Middle frontal gyrus (tissue), 1 donor: ENCODE results near the gene AXIN1.
"Not testable (repeated sequence)": the region's sequence is repeated elsewhere in the genome, so short reads cannot be mapped to it uniquely, and the experiment has no call there.

ENCODE experiments used
- DNase-seq: peaks from one replicate; pipeline ENCODE4 v3.0.0-alpha.2; 2015; ENCODE audit warnings: low spot score; ENCODE audit errors: extremely low spot score

Gene AXIN1

DNA sequence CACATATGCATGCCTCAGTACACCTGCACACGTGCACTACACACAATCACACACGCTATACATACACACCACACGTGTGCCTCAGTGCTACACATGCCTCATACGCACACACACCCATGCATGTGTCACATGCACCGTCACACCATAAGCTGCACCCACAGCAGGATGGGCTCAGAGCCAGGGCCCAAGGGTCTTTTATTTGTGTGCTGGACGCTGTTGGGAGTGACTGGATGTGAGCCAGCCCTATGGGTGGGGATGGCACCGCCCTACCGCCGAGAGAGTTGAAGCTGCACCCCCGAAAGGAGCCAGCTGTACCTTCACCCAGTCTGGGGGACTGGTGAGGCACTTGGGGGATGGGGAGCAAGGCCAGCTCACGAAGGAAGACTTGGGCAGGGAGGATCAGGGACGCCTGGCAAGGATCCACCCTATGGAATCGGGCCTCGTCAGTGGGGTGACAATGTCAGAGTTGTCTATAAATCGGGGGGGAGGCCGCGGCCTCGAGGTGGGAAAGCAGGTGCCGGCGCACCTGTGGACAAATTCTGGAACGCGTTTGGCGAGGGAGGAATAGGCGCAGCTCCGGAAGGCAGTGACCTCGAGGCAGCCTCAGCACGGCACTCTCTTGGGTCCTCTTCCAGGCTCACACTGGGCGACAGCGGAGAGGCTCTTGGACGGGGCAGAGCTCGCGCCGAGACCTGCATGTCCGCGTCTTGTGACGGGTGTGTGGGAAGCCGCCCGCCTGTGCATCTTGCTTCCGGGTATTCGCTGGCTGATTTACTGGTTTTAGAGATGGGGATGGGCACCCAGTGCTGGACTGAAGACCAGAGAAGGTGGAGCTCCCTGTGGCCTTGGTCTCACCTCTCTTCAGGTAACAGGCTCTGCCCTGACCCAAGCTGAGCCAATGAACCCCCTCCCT is 84.1 kb downstream of the AXIN1 start:
- no peak for DNase-seq

DNA sequence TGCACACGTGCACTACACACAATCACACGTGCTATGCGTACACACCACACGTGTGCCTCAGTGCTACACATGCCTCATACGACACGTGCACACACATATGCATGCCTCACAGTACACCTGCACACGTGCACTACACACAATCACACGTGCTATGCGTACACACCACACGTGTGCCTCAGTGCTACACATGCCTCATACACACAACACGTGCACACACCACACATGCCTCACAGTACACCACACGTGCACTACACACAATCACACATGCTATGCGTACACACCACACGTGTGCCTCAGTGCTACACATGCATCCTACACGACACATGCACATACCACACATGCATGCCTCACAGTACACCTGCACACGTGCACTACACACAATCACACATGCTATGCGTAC is 85.0 kb downstream of the AXIN1 start:
- not testable (repeated sequence) for DNase-seq

- no peak for DNase-seq
Observed at GRCh38 chr16:266258-267164, 86.0 kb downstream of the AXIN1 start.

- no peak for DNase-seq
Observed at GRCh38 chr16:265711-266110, 86.8 kb downstream of the AXIN1 start.

GRCh38 chr16:265002-265529 is 87.5 kb downstream of the AXIN1 start:
- no peak for DNase-seq

DNA sequence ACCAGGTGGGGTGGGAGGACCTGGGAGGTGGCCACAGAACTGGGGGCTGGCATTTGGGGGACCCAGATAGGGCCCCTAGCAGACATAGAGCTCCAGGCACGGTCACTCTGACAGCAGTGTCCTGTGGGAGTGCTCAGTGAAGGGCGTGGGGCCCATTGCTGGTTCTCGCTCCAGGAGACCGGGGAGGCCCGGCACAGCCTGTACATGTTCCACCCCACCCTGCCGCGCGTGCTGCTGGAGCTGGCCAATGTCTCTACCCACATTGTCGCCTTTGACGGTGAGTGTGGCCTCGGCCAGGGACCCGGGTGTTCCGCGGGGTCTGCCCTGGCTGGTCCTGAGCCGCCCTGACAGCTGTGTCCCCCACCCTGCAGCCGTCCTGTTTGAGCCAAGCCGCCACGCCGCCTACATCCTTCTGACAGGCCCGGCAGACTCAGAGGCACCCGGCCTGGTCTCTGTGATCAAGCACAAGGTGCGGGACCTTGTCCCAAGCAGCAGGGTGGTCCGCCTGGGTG is 88.0 kb downstream of the AXIN1 start:
- no peak for DNase-seq

DNA sequence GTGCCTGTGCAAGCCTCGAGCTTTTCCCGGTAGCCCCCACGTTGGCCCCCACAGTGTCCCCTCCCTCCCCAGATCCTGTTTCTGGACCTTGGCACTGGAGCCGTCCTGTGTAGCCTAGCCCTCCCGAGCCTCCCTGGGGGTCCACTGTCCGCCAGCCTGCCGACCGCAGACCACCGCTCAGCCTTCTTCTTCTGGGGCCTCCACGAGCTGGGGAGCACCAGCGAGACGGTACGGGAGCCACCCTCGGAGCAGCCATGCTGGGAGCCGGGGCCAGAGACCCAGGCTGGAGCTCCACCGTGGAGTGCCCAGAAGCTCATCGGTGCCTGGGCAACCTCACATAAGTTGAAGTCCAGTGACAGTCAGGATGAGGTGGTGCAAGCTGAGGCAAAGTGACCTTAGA is 88.6 kb downstream of the AXIN1 start:
- DNase-seq, result no peak

- no peak for DNase-seq
Observed at GRCh38 chr16:263182-263774, 89.2 kb downstream of the AXIN1 start.

DNA sequence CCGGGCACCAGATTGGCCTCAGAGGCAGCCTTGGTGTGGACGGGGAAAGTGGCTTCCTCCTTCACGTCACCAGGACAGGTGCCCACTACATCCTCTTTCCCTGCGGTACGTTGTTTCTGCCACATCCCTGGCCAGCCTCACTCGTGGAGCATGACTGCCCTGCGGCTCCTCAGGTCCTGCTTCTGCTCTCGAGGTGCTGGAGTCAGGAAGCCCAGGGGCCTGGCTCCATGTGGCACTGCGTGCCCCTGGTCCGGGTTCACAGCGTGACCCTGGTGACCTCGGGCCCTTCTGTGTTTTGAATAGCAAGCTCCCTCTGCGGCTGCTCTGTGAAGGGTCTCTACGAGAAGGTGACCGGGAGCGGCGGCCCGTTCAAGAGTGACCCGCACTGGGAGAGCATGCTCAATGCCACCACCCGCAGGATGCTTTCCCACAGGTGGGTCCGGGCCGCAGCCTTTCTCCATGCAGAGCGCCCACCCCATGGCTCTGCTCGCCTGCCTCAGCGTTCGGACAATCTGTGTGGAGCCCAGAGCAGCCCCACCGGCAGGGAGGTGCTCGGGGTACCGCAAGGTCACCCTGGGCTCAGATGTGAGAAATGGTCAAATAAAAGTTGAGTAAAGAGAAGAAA is 90.3 kb downstream of the AXIN1 start:
- no peak for DNase-seq

DNA sequence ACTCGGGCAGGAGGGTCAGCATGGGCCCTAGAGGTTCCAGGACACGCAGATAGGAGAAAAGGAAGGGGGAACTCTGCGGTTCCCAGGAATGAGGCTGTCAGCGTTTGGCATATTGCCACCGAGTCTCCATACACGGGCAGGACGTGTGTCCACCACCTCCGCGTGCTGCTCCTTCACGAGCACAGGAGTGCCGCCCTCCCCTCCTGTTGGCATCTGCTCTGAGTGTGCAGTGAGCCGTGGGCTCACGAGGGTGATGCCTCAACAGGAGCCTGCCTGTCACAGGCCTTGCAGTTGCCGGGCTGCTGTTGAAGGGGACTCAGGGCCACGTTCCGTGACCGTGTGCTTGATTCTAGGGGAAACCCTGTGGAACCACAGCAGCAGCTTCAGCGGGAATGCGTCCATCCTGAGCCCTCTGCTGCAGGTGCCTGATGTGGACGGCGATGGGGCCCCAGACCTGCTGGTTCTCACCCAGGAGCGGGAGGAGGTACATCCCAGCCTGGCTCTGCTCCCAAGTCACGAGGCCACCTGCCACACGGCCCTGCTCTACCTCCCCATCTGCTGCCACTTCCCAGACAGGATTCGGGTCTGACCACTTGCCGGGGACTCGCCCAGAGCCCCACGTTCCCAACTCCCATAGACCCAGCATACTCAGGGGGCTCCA is 91.4 kb downstream of the AXIN1 start:
- no peak for DNase-seq

- DNase-seq, result no peak
Observed at GRCh38 chr16:260326-260725, 92.2 kb downstream of the AXIN1 start.

DNA sequence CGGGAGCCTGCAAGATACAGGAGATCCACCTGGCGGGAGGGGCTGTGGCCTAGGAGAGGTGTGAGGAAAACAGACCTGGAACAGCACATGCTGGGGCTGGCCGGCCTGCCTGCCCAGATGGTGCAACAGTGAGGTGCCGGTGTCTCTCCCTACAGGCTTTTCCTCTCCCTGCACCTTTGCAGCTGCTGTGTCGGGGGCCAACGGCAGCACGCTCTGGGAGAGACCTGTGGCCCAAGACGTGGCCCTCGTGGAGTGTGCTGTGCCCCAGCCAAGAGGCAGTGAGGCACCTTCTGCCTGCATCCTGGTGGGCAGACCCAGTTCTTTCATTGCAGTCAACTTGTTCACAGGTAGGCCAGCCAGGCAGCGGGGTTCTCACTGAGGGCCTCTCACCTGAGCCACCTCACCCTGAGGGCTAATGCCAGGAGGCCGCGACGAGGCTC is 92.7 kb downstream of the AXIN1 start:
- DNase-seq, result no peak

DNA sequence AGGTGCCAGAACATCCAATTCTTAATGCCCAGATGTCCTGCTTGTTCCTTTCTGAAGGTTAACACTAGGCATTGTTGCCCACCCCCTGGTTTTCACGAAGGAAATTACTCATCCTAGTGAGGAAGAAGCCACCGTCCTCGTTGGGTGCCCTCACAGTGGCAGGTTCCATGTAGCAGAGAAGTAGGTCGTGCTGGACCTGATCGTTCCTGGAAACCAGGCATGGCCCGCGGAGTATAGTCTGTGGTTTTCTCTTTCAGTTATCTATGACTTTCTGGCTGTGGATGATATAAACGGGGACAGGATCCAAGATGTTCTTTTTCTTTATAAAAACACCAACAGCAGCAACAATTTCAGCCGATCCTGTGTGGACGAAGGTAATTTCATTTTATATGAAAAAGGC is 93.3 kb downstream of the AXIN1 start:
- no peak for DNase-seq

DNA sequence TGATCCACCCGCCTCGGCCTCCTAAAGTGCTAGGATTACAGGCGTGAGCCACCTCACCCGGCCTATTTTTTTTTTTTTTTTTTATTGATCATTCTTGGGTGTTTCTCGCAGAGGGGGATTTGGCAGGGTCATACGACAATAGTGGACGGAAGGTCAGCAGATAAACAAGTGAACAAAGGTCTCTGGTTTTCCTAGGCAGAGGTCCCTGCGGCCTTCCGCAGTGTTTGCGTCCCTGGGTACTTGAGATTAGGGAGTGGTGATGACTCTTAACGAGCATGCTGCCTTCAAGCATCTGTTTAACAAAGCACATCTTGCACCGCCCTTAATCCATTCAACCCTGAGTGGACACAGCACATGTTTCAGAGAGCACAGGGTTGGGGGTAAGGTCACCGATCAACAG is 94.4 kb downstream of the AXIN1 start:
- DNase-seq, result not testable (repeated sequence)

DNA sequence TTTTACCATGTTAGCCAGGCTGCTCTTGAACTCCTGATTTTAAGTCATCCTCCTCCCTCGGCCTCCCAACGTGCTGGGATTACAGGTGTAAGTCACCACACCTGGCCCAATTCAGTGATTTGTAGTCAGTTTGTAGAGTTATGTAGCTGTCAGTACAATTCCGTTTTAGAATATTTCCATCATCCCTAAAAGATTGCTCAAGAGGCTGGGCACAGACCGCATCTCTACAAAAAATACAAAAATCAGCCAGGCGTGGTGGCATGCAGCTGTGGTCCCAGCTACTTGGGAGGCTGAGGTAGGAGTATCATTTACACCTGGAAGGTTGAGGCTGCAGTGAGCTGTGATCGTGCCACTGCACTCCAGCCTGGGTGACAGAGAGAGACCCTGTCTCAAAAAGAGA is 97.3 kb downstream of the AXIN1 start:
- DNase-seq, result no peak

DNA sequence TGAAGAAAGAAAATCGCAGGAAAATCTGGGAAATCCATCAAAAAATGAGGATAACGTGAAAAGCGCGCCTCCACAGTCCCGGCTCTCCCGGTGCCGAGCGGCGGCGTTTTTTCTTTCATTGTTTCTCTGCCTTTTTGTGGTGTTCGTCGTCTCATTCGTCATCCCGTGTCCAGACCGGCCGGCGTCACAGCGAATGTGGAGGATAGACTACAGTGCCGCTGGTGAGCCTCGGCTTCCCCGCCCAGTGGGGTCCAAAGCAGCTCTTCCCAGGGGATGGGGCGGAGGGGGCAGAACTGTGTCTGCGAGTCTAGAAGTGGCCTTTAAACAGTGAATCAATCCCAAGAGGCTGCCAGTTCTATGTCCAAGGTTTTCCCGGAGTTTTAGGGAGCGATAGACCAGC is 98.1 kb downstream of the AXIN1 start:
- DNase-seq, result no peak

- no peak for DNase-seq
Observed at GRCh38 chr16:253833-254232, 98.7 kb downstream of the AXIN1 start.

DNA sequence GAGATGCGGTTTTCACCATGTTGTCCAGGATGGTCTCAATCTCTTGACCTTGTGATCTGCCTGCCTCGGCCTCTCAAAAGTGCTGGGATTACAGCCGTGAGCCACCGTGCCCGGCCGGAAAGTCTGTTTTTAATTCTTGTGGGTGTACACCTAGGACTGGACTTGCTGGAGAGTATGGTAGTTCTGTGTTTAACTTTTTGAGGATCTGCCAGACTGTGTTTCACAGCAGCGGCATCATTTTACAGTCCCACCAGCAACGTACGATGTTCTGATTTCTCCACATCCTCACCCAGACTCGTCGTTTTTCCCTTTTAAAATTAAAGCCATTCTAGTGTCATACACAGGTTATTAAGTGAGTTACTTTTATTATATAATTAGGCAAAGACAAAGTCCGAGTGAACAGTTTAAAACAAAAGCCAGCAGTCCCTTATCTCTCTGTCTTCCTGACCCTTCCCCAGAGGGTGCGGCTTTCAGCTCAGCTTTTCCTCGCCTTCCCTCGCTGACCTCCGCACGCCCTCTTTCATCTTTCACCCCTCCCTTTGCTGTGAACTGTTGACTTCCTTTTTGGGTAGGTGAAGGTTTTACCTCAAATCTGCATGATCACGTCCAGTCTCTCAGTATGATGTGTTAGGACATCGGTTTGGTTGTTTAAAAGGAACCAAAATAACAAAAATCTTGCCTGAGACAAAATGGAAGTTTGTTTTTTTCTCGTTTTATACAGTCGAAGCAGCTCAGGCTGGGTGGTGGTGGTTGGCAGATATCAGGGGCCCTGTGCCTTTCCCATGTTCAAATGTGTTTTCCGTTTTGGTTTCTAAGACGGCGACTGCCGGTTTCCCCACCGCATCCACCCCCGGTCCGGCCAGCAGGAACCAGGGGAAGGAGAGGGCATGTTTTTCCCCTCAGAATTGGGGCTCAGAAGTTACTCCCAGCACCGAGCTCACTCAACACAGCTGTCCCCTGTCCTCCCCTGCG is 99.9 kb downstream of the AXIN1 start:
- no peak for DNase-seq

GRCh38 chr16:249431-249830 is 103.1 kb downstream of the AXIN1 start:
- no peak for DNase-seq
